Ascending aorta (tissue), 2 donors: ENCODE measurements around the gene OASL. TPM values are rescaled to one million over a fixed set of nuclear protein-coding genes. Genes with fewer than 3 reads are reported as not detected.
A peak's percentile ranks its signal among the peaks of the same experiment; 100 is the strongest.
"Not testable (repeated sequence)": the region's sequence is repeated elsewhere in the genome, so short reads cannot be mapped to it uniquely, and the experiment has no call there.

Experiments
- DNase-seq, 2 donors: peaks; one replicate each; pipeline ENCODE4 v3.0.0-alpha.2; 2019; ENCODE audit warnings: low spot score in 2 of 2
- H3K27ac ChIP-seq, 2 donors: fragments of 200-600 bp; sonication (generic); one replicate each; pipeline ENCODE4 v1.5.1; 2016 to 2017; ENCODE audit warnings: mild to moderate bottlenecking in 1 of 2
- H3K27me3 ChIP-seq: fragments of 200-600 bp; sonication (generic); one replicate; pipeline ENCODE4 v1.5.1; 2017
- H3K36me3 ChIP-seq, 2 donors: fragments of 200-600 bp; sonication (generic); one replicate each; pipeline ENCODE4 v1.5.1; 2016
- H3K4me1 ChIP-seq, 2 donors: fragments of 200-600 bp; sonication (generic); one replicate each; pipeline ENCODE4 v1.5.1; 2016 to 2017; ENCODE audit warnings: mild to moderate bottlenecking in 1 of 2
- H3K4me3 ChIP-seq, 2 donors: fragments of 200-600 bp; sonication (generic); one replicate each; pipeline ENCODE4 v1.5.1; 2016 to 2017; ENCODE audit warnings: mild to moderate bottlenecking in 1 of 2
- H3K9me3 ChIP-seq, 2 donors: fragments of 200-600 bp; sonication (generic); one replicate each; pipeline ENCODE4 v1.5.1; 2016
- CTCF ChIP-seq, 3 experiments: fragments of 200-600 bp in 2 of 3; fragments of 450-650 bp in 1 of 3; sonication (generic) in 2 of 3; IDR thresholded peaks; one replicate each; pipeline ENCODE4 v1.5.1; 2016 to 2019; ENCODE audit warnings: antibody characterized with exemption in 3 of 3, mild to moderate bottlenecking in 1 of 3, moderate library complexity in 1 of 3
- intact Hi-C: fragments of 100-400 bp; cut with DNase I; formaldehyde crosslinking; loops from one replicate; pipeline ENCODE4 v1.15.1; 2023
- total RNA-seq: library from RNA; depleted of rRNA; stranded (reverse); fragments of >200 nt; gene quantifications from one replicate; pipeline ENCODE4 v1.1.0, GENCODE V29; 2016

OASL gene
- total RNA-seq, 1 donor from 2014 or later: not detected

GRCh38 chr12:121050725-121051124 lies 11.7 kb upstream of the OASL start:
- Histone ChIP-seq H3K4me3 (no peak overlapping the region), H3K9me3 (no peaks in the 10 kb centered on the region), H3K27ac (no peak overlapping the region), H3K36me3 (no peaks in the 10 kb centered on the region), H3K27me3 (no peaks in the 10 kb centered on the region), H3K4me1 (no peaks in the 10 kb centered on the region)
- no peak for TF ChIP-seq CTCF (IDR thresholded peaks at IDR 0.05)
- DNase-seq: no peak
- intact Hi-C loops: no loop called here

GRCh38 chr12:121048442-121048841 lies 9.4 kb upstream of the OASL start:
- no peak for TF ChIP-seq CTCF (IDR thresholded peaks at IDR 0.05)
- Histone ChIP-seq H3K36me3 (no peaks in the 10 kb centered on the region), H3K27me3 (no peaks in the 10 kb centered on the region), H3K4me1 (no peaks in the 10 kb centered on the region), H3K27ac (no peak overlapping the region), H3K4me3 (no peak overlapping the region), H3K9me3 (no peaks in the 10 kb centered on the region)
- intact Hi-C loops: no loop called here
- peak in 1 of 2 donors; percentile 38 for DNase-seq

- H3K4me1 ChIP-seq, H3K36me3 ChIP-seq, H3K27me3 ChIP-seq, intact Hi-C loops, H3K4me3 ChIP-seq, DNase-seq, H3K9me3 ChIP-seq, H3K27ac ChIP-seq: not testable (repeated sequence)
Observed at GRCh38 chr12:121047400-121047799, 8.4 kb upstream of the OASL start.

GRCh38 chr12:121043067-121043466 lies 4.0 kb upstream of the OASL start:
- no peak for DNase-seq
- TF ChIP-seq CTCF (IDR thresholded peaks at IDR 0.05): no peak
- no peaks in the 10 kb centered on the region for H3K4me1 ChIP-seq
- H3K27me3 ChIP-seq: no peaks in the 10 kb centered on the region
- no peak overlapping the region for H3K27ac ChIP-seq
- no peaks in the 10 kb centered on the region for H3K36me3 ChIP-seq
- no peaks in the 10 kb centered on the region for H3K9me3 ChIP-seq
- no peak overlapping the region for H3K4me3 ChIP-seq
- intact Hi-C loops: no loop called here

GRCh38 chr12:121036810-121037326 lies 2.2 kb downstream of the OASL start:
- Histone ChIP-seq H3K27me3 (no peaks in the 10 kb centered on the region), H3K4me1 (no peaks in the 10 kb centered on the region), H3K9me3 (no peaks in the 10 kb centered on the region), H3K4me3 (no peak overlapping the region), H3K27ac (no peak overlapping the region), H3K36me3 (no peaks in the 10 kb centered on the region)
- DNase-seq: no peak
- no peak for TF ChIP-seq CTCF (IDR thresholded peaks at IDR 0.05)
- intact Hi-C loops: no loop called here

- Histone ChIP-seq H3K4me1 (no peaks in the 10 kb centered on the region), H3K27ac (no peak overlapping the region)
Observed at GRCh38 chr12:121034616-121035305, 4.3 kb downstream of the OASL start.

More at GRCh38 chr12:121034616-121035305, 4.3 kb downstream of the OASL start:
- Histone ChIP-seq H3K27me3 (no peaks in the 10 kb centered on the region), H3K4me3 (no peak overlapping the region), H3K9me3 (no peaks in the 10 kb centered on the region), H3K36me3 (no peaks in the 10 kb centered on the region)
- no peak for DNase-seq
- TF ChIP-seq CTCF (IDR thresholded peaks at IDR 0.05): no peak
- intact Hi-C loops: no loop called here
